Colon (tissue), 2 donors: ENCODE results near the gene CUL2.
"Not testable (repeated sequence)": the region's sequence is repeated elsewhere in the genome, so short reads cannot be mapped to it uniquely, and the experiment has no call there.

Source experiments
- FAIRE-seq: peaks from 2 replicates; lab custom pipeline; 2012; peaks lifted over from hg19 to GRCh38; lab: Jason Lieb, UNC
- donor health status: control.
- donor health status: control.

Gene CUL2

GRCh38 chr10:35079763-35080162 lies 10.4 kb downstream of the CUL2 start:
- no peak for FAIRE-seq

GRCh38 chr10:35079265-35079664 lies 10.9 kb downstream of the CUL2 start:
- FAIRE-seq = no peak

GRCh38 chr10:35075228-35075627 lies 14.9 kb downstream of the CUL2 start:
- FAIRE-seq = no peak

GRCh38 chr10:35074266-35074665 lies 15.9 kb downstream of the CUL2 start:
- FAIRE-seq = no peak

- FAIRE-seq = no peak
These were observed 19.6 kb downstream of the CUL2 start for GRCh38 chr10:35070521-35070920.

GRCh38 chr10:35063837-35064454 lies 26.2 kb downstream of the CUL2 start:
- FAIRE-seq = no peak

GRCh38 chr10:35059481-35059880 lies 30.7 kb downstream of the CUL2 start:
- no peak for FAIRE-seq

GRCh38 chr10:35058686-35059085 lies 31.5 kb downstream of the CUL2 start:
- no peak for FAIRE-seq

GRCh38 chr10:35058134-35058533 lies 32.0 kb downstream of the CUL2 start:
- no peak for FAIRE-seq

- no peak for FAIRE-seq
These were observed 33.5 kb downstream of the CUL2 start for GRCh38 chr10:35056686-35057085.

- FAIRE-seq = no peak
These were observed 34.0 kb downstream of the CUL2 start for GRCh38 chr10:35056133-35056532.

- no peak for FAIRE-seq
These were observed 39.6 kb downstream of the CUL2 start for GRCh38 chr10:35050568-35050967.

GRCh38 chr10:35046074-35046473 lies 44.1 kb downstream of the CUL2 start:
- no peak for FAIRE-seq

- not testable (repeated sequence) for FAIRE-seq
These were observed 44.9 kb downstream of the CUL2 start for GRCh38 chr10:35045275-35045674.

- no peak for FAIRE-seq
These were observed 46.3 kb downstream of the CUL2 start for GRCh38 chr10:35043796-35044344.

- FAIRE-seq = no peak
These were observed 47.4 kb downstream of the CUL2 start for GRCh38 chr10:35042783-35043182.

GRCh38 chr10:35041502-35041879 lies 48.6 kb downstream of the CUL2 start:
- FAIRE-seq = no peak

- no peak for FAIRE-seq
These were observed 49.2 kb downstream of the CUL2 start for GRCh38 chr10:35040760-35041501.

- FAIRE-seq = no peak
These were observed 53.0 kb downstream of the CUL2 start for GRCh38 chr10:35037104-35037503.

GRCh38 chr10:35035606-35036005 lies 54.5 kb downstream of the CUL2 start:
- FAIRE-seq = no peak

GRCh38 chr10:35027567-35027966 lies 62.6 kb downstream of the CUL2 start:
- no peak for FAIRE-seq

- no peak for FAIRE-seq
These were observed 64.2 kb downstream of the CUL2 start for GRCh38 chr10:35025916-35026315.

- no peak for FAIRE-seq
These were observed 69.7 kb downstream of the CUL2 start for GRCh38 chr10:35020481-35020880.
